Measurements from ENCODE around the gene WNT6. TPM values are rescaled to one million over a fixed set of nuclear protein-coding genes. Genes with fewer than 3 reads are reported as not detected.

The WNT6 gene
- total and polyA plus RNA-seq, 4 donors = 1.6 to 9.7 (median 4.1) TPM

DNA sequence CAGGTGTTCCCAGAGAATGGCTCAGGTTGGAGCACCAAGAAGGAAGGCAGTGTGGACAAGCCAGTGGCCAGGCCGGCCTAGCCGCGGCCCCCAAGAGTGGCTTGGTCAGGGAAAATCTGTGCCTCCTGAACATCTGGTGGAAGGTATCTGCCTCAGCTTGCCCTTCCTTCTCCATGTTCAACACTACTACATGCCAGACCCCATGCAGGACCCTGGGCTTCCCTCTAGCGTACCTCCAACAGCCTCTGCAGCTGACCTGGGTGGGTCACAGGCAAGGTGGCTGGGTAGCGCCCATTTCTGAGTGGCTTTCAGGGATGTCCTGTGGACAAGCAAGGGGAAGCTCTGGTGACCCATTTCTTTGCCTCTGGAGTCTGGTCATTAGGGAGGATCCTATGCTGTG lies 28.7 kb downstream of the WNT6 start:
- peaks cover 39% of the 10 kb centered on the region for H3K27me3 ChIP-seq (ENCODE audit: control insufficient read depth, insufficient read depth, low read length)
- H3K4me3 ChIP-seq (ENCODE audit: low read depth, low read length) = no peak overlapping the region
- H3K9me3 ChIP-seq (ENCODE audit: control insufficient read depth, insufficient read depth, low read length) = no peaks in the 10 kb centered on the region
- H3K36me3 ChIP-seq (ENCODE audit: control insufficient read depth, insufficient read depth, low read length) = no peaks in the 10 kb centered on the region
- no peak overlapping the region for H3K27ac ChIP-seq (ENCODE audit: low read depth, low read length)
- WGBS (ENCODE audit: insufficient coverage) = 95% methylated on average over 5 of the region's 5 CpGs
- DNase-seq (ENCODE audit: low read depth in 4 of 6, low spot score in 6 of 6) = no peak
- peaks cover 21% of the 10 kb centered on the region for H3K4me1 ChIP-seq (ENCODE audit: control insufficient read depth, insufficient read depth, low read length)

DNA sequence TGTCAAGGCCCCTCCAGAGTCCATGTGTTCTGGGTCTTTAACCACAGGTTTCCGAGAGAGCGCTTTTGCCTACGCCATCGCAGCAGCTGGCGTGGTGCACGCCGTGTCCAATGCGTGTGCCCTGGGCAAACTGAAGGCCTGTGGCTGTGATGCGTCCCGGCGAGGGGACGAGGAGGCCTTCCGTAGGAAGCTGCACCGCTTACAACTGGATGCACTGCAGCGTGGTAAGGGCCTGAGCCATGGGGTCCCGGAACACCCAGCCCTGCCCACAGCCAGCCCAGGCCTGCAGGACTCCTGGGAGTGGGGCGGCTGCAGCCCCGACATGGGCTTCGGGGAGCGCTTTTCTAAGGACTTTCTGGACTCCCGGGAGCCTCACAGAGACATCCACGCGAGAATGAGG lies 30.3 kb downstream of the WNT6 start:
- H3K9me3 ChIP-seq (ENCODE audit: control insufficient read depth, insufficient read depth, low read length) = no peaks in the 10 kb centered on the region
- H3K4me3 ChIP-seq (ENCODE audit: low read depth, low read length) = no peak overlapping the region
- H3K4me1 ChIP-seq (ENCODE audit: control insufficient read depth, insufficient read depth, low read length) = peaks cover 23% of the 10 kb centered on the region
- no peaks in the 10 kb centered on the region for H3K36me3 ChIP-seq (ENCODE audit: control insufficient read depth, insufficient read depth, low read length)
- WGBS (ENCODE audit: insufficient coverage) = 65% methylated on average over 23 of the region's 23 CpGs
- no peak overlapping the region for H3K27ac ChIP-seq (ENCODE audit: low read depth, low read length)
- DNase-seq (ENCODE audit: low read depth in 4 of 6, low spot score in 6 of 6) = no peak
- H3K27me3 ChIP-seq (ENCODE audit: control insufficient read depth, insufficient read depth, low read length) = peaks cover 47% of the 10 kb centered on the region

DNA sequence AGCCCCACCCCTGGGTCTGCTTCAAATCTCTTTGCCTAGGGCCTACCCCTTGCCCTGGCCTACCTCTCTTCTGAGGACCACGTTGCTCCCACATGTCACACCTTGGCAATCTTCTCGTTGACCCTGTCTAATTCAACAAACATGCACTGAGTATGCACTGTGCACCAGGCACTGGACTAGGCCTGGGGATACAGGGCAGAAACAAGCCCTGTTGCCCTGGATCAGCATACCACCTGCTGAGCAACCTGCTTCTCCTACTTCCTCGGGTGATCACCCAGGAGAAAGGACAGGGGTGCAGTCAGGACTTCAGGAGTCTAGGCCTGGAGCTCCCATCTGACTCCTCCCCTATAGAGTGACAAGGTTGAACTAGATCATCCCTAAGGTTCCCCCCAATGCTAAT lies 30.8 kb downstream of the WNT6 start:
- Histone ChIP-seq H3K27ac (ENCODE audit: low read depth, low read length) (no peak overlapping the region), H3K9me3 (ENCODE audit: control insufficient read depth, insufficient read depth, low read length) (no peaks in the 10 kb centered on the region), H3K4me1 (ENCODE audit: control insufficient read depth, insufficient read depth, low read length) (peaks cover 23% of the 10 kb centered on the region), H3K27me3 (ENCODE audit: control insufficient read depth, insufficient read depth, low read length) (peaks cover 47% of the 10 kb centered on the region), H3K4me3 (ENCODE audit: low read depth, low read length) (no peak overlapping the region), H3K36me3 (ENCODE audit: control insufficient read depth, insufficient read depth, low read length) (no peaks in the 10 kb centered on the region)
- no peak for DNase-seq (ENCODE audit: low read depth in 4 of 6, low spot score in 6 of 6)
- 51% methylated on average over 3 of the region's 3 CpGs for WGBS (ENCODE audit: insufficient coverage)

DNA sequence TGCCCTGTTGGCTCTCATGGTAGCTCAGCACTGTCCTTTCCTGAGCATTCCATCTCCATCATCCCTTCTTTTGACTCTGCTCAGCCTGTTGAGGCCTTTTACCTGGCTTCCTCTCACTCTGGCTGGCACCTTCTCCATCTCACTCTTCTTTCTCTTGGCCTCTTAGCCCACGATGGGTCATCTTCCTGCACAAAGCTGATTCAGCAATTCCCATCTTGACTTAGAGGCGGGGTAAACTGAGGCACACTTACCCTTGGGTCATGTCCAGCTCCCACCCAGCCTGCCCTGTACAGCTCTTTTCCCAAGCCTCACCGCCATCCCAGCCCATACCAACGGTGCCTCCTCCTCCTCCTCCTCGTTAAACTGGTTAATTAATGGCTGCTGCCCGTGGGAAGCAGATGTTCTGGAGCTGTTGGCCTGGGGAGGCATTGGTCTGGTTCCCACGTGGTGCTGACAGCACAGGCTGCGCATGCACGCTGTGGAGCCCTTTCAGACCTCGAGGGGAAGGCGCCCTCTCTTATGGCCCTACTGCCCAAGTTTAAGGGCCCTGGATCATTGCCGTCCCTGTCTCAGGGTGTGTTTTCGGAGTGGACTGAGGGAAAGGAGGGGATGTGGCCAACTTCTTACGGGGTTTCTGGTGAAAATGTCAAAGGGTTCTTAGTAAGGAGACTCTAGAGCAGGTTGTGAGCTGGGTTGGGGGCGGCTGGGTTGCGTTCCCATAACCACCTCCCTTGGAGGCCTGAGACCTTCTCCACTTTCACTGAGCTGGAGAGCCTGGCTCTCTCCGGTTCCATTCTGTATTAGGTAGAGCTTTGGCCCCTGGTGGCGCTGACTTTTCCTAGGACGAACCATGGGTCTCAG lies 31.9 kb downstream of the WNT6 start:
- Histone ChIP-seq H3K4me1 (ENCODE audit: control insufficient read depth, insufficient read depth, low read length) (peaks cover 24% of the 10 kb centered on the region), H3K27me3 (ENCODE audit: control insufficient read depth, insufficient read depth, low read length) (peaks cover 59% of the 10 kb centered on the region), H3K4me3 (ENCODE audit: low read depth, low read length) (no peak overlapping the region), H3K36me3 (ENCODE audit: control insufficient read depth, insufficient read depth, low read length) (no peaks in the 10 kb centered on the region), H3K9me3 (ENCODE audit: control insufficient read depth, insufficient read depth, low read length) (no peaks in the 10 kb centered on the region), H3K27ac (ENCODE audit: low read depth, low read length) (no peak overlapping the region)
- 45% methylated on average over 14 of the region's 19 CpGs for WGBS (ENCODE audit: insufficient coverage)
- DNase-seq (ENCODE audit: low read depth in 4 of 6, low spot score in 6 of 6) = no peak

DNA sequence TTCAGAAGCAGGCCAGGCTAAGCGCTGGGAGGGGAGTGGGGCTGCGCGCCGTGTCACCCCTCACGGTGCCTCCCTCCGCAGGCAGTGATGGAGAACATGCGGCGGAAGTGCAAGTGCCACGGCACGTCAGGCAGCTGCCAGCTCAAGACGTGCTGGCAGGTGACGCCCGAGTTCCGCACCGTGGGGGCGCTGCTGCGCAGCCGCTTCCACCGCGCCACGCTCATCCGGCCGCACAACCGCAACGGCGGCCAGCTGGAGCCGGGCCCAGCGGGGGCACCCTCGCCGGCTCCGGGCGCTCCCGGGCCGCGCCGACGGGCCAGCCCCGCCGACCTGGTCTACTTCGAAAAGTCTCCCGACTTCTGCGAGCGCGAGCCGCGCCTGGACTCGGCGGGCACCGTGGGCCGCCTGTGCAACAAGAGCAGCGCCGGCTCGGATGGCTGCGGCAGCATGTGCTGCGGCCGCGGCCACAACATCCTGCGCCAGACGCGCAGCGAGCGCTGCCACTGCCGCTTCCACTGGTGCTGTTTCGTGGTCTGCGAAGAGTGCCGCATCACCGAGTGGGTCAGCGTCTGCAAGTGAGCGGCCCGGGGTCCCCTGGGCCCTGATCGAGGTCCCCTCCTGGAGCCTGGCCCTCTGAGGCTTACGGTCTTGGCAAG lies 33.2 kb downstream of the WNT6 start:
- peaks cover 72% of the 10 kb centered on the region for H3K27me3 ChIP-seq (ENCODE audit: control insufficient read depth, insufficient read depth, low read length)
- H3K4me3 ChIP-seq (ENCODE audit: low read depth, low read length) = peak overlapping the region; percentile 7
- under 1% methylated on average over 72 of the region's 72 CpGs for WGBS (ENCODE audit: insufficient coverage)
- H3K9me3 ChIP-seq (ENCODE audit: control insufficient read depth, insufficient read depth, low read length) = no peaks in the 10 kb centered on the region
- peak in 2 of 6 donors; percentile 84 to 89 for DNase-seq (ENCODE audit: low read depth in 4 of 6, low spot score in 6 of 6)
- peaks cover 31% of the 10 kb centered on the region for H3K4me1 ChIP-seq (ENCODE audit: control insufficient read depth, insufficient read depth, low read length)
- no peaks in the 10 kb centered on the region for H3K36me3 ChIP-seq (ENCODE audit: control insufficient read depth, insufficient read depth, low read length)
- H3K27ac ChIP-seq (ENCODE audit: low read depth, low read length) = no peak overlapping the region

DNA sequence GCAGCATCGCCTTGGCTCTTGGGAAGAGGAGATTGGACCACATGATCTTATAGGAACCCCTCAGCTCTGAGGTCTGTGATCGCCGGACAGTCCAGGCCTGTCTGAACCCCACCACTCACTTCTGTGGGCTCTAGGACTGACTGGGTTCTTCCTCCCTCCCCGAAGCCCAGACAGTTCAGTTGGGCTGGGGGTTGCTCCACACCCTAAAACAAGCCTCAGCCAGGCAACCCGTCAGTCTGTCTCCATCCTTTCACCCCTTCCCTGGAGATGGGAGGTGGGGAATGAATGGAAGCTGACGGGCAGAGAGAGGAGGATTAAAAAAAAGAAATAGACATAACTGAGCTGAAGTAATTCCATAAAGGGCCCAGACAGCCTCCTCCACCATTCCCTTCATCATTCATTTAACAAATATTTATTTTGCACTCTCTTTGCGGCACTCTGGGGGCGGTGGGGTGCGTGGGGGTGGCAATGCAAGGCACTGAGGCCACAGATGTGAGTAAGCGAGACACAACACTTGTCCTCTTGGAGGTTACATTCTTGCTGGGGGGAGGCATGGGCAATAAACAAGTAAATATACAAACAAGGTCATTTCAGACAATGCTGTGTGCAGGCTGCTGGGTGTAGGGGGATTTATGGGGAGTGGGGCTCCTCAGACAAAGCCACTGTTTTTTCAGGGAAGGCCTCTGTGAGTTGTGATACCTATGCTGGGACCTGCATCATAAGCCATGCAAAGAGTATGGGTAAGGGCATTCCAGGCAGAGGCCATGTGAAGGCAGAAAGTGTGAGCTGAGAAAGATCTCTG lies 33.9 kb downstream of the WNT6 start:
- Histone ChIP-seq H3K4me1 (ENCODE audit: control insufficient read depth, insufficient read depth, low read length) (peaks cover 39% of the 10 kb centered on the region), H3K9me3 (ENCODE audit: control insufficient read depth, insufficient read depth, low read length) (no peaks in the 10 kb centered on the region), H3K36me3 (ENCODE audit: control insufficient read depth, insufficient read depth, low read length) (no peaks in the 10 kb centered on the region), H3K27me3 (ENCODE audit: control insufficient read depth, insufficient read depth, low read length) (peaks cover 79% of the 10 kb centered on the region), H3K27ac (ENCODE audit: low read depth, low read length) (no peak overlapping the region), H3K4me3 (ENCODE audit: low read depth, low read length) (no peak overlapping the region)
- no peak for DNase-seq (ENCODE audit: low read depth in 4 of 6, low spot score in 6 of 6)
- WGBS (ENCODE audit: insufficient coverage) = 12% methylated on average over 3 of the region's 10 CpGs

DNA sequence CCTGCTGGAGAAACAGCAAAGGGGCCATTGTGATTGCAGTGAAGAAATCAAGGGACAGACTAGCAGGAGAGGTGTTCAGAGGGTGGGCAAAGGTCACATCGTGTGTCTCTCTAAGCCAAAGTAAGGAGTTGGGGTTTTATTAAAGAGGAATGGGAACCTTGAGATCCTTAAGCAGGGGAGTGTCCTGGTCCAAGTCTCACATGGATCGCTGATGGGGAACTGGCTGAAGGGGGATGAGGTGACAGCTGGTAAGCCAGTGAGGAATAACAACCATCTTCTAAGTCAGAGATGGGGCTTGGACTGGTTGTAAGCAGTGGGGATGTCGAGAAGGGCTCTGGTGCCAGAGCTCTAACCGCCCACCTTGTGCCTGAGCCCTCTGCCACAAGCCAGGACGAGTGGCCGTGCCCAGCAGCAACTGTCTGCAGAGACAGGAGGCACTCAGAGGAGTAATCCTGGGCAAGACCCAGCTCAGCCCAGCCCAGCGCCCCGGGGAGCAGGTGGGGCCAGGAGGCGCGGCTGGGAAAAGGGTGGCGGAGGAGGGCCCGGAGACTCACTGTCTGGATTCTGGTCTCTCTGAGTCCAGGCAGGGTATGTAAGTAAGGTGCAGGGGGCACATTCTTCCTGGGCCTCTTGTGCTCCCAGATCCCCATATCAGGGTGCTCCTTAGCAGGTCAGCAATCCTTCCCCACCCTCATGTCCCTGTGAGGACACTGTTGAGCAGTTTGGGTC lies 34.7 kb downstream of the WNT6 start:
- WGBS (ENCODE audit: insufficient coverage) = 30% methylated on average over 11 of the region's 12 CpGs
- Histone ChIP-seq H3K4me1 (ENCODE audit: control insufficient read depth, insufficient read depth, low read length) (peaks cover 39% of the 10 kb centered on the region), H3K36me3 (ENCODE audit: control insufficient read depth, insufficient read depth, low read length) (no peaks in the 10 kb centered on the region), H3K27ac (ENCODE audit: low read depth, low read length) (no peak overlapping the region), H3K4me3 (ENCODE audit: low read depth, low read length) (no peak overlapping the region), H3K9me3 (ENCODE audit: control insufficient read depth, insufficient read depth, low read length) (no peaks in the 10 kb centered on the region), H3K27me3 (ENCODE audit: control insufficient read depth, insufficient read depth, low read length) (peaks cover 87% of the 10 kb centered on the region)
- DNase-seq (ENCODE audit: low read depth in 4 of 6, low spot score in 6 of 6) = peak in 1 of 6 donors; percentile 0

DNA sequence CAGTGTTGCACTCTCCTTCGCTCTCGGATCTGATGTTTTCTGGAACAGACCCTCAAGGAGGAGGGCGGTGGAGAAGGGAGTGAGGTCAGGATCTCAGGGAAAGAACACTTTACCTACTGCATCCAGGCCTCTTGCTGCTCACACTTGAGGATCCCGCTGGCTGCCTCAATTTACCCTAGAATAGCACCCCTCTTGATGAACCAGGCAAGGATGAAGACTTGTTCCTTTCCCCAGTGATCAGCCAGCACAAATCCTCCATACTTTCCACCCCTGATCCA lies 35.2 kb downstream of the WNT6 start:
- 10% methylated on average over 1 of the region's 4 CpGs for WGBS (ENCODE audit: insufficient coverage)
- peaks cover 92% of the 10 kb centered on the region for H3K27me3 ChIP-seq (ENCODE audit: control insufficient read depth, insufficient read depth, low read length)

DNA sequence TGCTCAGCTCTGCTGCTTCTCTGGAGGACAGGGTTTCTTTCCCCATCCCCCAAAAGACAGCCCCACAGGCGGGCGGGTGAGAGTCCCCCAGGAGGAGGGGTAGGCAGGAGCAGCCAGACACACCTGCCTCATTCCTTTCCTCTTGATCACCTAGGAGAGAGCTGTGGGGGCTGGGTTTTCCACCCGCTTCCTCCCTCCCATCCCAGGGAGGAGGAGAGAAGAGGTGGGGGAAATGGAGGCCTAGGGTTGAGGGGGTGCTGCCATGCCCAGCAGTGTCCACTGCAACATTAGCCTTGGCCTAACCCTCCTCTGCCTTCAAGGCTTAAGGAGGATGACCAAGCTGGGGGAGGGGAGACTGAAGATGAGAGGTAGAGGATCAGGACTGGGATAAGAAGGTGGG lies 35.7 kb downstream of the WNT6 start:
- Histone ChIP-seq H3K27ac (ENCODE audit: low read depth, low read length) (no peak overlapping the region), H3K9me3 (ENCODE audit: control insufficient read depth, insufficient read depth, low read length) (no peaks in the 10 kb centered on the region), H3K27me3 (ENCODE audit: control insufficient read depth, insufficient read depth, low read length) (peaks cover 93% of the 10 kb centered on the region), H3K4me3 (ENCODE audit: low read depth, low read length) (no peak overlapping the region), H3K4me1 (ENCODE audit: control insufficient read depth, insufficient read depth, low read length) (peaks cover 39% of the 10 kb centered on the region), H3K36me3 (ENCODE audit: control insufficient read depth, insufficient read depth, low read length) (no peaks in the 10 kb centered on the region)
- DNase-seq (ENCODE audit: low read depth in 4 of 6, low spot score in 6 of 6) = peak in 1 of 6 donors; percentile 0
- no CpG with 5 or more reads among the region's 3 CpGs for WGBS (ENCODE audit: insufficient coverage)

More for the DNA sequence above, 35.2 kb downstream of the WNT6 start:
- no peak overlapping the region for H3K4me3 ChIP-seq (ENCODE audit: low read depth, low read length)
- DNase-seq (ENCODE audit: low read depth in 4 of 6, low spot score in 6 of 6) = no peak
- no peaks in the 10 kb centered on the region for H3K36me3 ChIP-seq (ENCODE audit: control insufficient read depth, insufficient read depth, low read length)
- no peaks in the 10 kb centered on the region for H3K9me3 ChIP-seq (ENCODE audit: control insufficient read depth, insufficient read depth, low read length)
- H3K27ac ChIP-seq (ENCODE audit: low read depth, low read length) = no peak overlapping the region
- peaks cover 39% of the 10 kb centered on the region for H3K4me1 ChIP-seq (ENCODE audit: control insufficient read depth, insufficient read depth, low read length)

All from spinal cord (tissue), 10 donors.